T-helper 2 cell (primary cell): Measurements from ENCODE around the gene PCDHB7.
"Not testable (repeated sequence)": the region's sequence is repeated elsewhere in the genome, so short reads cannot be mapped to it uniquely, and the experiment has no call there.

ENCODE experiments used
- DNase-seq, 5 experiments: peaks; one replicate each; pipeline versions ENCODE4 v3.0.0 to v3.0.0-alpha.2; 2012 to 2022

The PCDHB7 gene

DNA sequence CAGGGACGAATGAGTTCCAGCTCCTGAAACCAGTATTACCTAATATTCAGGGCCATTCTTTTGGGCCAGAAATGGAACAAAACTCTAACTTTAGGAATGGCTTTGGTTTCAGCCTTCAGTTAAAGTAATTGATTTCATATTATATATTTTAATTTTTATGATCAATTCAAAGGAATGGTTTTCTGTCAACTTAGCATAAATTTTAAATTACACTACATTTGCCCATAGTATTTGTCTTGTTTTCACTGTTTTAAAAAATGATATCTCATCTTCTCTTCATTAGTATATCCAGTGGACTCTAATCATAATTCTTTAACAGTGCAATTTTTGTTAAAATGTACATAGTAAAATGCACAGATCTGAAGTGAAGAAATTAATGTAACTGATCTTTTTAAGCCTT lies 7.9 kb downstream of the PCDHB7 start:
- DNase-seq = no peak

DNA sequence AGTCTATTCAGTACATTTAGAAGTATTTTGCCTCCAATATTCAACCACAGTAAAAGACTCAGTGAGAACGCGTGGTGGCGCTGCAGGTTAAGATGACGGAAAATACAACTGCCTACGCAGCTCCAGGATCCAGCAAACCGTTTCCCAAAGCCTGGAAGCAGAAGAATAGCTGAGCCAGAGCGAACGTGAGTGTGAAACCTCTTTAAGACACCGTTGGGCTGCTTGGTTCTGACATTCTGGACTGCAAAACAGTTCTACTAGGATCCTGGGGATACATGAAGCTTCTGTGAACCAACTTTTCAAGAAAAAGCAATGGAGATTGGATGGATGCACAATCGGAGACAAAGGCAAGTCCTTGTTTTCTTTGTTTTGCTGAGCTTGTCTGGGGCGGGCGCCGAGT lies 9.8 kb downstream of the PCDHB7 start, which contains the start of gene PCDHB16:
TSS of gene PCDHB16 (plus strand) at position 140 of the 400 bp plus-strand sequence. CDS start at position 313, 173 bp downstream.
- no peak for DNase-seq

DNA sequence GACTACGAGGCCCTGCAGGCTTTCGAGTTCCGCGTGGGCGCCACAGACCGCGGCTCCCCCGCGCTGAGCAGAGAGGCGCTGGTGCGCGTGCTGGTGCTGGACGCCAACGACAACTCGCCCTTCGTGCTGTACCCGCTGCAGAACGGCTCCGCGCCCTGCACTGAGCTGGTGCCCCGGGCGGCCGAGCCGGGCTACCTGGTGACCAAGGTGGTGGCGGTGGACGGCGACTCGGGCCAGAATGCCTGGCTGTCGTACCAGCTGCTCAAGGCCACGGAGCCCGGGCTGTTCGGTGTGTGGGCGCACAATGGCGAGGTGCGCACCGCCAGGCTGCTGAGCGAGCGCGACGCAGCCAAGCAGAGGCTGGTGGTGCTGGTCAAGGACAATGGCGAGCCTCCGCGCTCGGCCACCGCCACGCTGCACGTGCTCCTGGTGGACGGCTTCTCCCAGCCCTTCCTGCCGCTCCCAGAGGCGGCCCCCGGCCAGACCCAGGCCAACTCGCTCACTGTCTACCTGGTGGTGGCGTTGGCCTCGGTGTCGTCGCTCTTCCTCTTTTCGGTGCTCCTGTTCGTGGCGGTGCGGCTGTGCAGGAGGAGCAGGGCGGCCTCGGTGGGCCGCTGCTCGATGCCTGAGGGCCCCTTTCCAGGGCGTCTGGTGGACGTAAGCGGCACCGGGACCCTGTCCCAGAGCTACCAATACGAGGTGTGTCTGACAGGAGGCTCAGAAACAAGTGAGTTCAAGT lies 11.8 kb downstream of the PCDHB7 start:
- DNase-seq = not testable (repeated sequence)

DNA sequence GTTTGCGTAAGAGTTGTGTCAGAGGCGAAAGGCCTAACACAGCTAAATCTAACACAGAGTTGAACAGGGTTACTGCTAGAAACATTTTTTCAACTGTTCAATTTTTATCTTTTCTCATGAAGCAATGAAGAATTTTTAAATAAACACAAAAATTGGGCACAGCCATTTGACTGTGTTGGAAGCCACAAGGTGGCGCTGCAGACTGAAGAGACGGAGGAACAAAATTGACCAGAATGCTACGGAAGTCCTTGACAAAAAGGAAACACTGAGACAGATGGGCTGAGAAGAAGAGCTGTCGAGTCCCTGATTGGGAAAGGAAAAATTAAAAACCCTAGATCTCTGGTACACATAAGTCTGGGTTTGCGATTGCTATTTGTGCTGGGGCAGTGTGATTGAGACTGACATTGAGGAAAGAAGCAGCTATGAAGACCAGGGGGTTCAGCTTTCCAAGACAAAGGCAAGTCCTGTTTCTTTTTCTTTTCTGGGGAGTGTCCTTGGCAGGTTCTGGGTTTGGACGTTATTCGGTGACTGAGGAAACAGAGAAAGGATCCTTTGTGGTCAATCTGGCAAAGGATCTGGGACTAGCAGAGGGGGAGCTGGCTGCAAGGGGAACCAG lies 14.6 kb downstream of the PCDHB7 start, which contains the start of gene PCDHB9:
TSS of gene PCDHB9 (plus strand) at position 265 of the 616 bp plus-strand sequence. CDS start at position 423, 158 bp downstream.
- DNase-seq = peak in 3 of 5 experiments; percentile 10 to 26 (median 10)

DNA sequence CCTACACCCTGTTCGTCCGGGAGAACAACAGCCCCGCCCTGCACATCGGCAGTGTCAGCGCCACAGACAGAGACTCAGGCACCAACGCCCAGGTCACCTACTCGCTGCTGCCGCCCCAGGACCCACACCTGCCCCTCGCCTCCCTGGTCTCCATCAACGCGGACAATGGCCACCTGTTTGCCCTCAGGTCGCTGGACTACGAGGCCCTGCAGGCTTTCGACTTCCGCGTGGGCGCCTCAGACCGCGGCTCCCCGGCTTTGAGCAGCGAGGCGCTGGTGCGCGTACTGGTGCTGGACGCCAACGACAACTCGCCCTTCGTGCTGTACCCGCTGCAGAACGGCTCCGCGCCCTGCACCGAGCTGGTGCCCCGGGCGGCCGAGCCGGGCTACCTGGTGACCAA lies 16.2 kb downstream of the PCDHB7 start:
- DNase-seq = not testable (repeated sequence)

DNA sequence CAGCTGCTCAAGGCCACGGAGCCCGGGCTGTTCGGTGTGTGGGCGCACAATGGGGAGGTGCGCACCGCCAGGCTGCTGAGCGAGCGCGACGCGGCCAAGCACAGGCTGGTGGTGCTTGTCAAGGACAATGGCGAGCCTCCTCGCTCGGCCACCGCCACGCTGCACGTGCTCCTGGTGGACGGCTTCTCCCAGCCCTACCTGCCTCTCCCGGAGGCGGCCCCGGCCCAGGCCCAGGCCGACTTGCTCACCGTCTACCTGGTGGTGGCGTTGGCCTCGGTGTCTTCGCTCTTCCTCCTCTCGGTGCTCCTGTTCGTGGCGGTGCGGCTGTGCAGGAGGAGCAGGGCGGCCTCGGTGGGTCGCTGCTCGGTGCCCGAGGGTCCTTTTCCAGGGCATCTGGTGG lies 16.7 kb downstream of the PCDHB7 start:
- DNase-seq = not testable (repeated sequence)

DNA sequence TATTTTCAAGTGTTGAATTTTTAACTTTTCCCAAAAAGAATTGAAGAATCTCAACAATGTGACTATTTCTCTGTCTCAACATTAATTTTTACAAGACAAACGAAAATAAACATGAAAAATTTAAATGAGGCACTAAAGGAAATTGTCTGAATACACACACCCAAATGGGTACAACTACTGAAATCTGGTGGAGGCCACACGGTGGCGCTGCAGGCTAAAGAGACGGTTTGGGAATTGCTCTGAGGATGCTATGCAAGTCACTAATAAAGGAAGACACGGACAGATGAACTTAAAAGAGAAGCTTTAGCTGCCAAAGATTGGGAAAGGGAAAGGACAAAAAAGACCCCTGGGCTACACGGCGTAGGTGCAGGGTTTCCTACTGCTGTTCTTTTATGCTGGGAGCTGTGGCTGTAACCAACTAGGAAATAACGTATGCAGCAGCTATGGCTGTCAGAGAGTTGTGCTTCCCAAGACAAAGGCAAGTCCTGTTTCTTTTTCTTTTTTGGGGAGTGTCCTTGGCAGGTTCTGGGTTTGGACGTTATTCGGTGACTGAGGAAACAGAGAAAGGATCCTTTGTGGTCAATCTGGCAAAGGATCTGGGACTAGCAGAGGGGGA lies 19.8 kb downstream of the PCDHB7 start, which contains the start of gene PCDHB10:
TSS of gene PCDHB10 (plus strand) at position 244 of the 616 bp plus-strand sequence. CDS start at position 444, 200 bp downstream.
- peak in 1 of 5 experiments; percentile 5 for DNase-seq

DNA sequence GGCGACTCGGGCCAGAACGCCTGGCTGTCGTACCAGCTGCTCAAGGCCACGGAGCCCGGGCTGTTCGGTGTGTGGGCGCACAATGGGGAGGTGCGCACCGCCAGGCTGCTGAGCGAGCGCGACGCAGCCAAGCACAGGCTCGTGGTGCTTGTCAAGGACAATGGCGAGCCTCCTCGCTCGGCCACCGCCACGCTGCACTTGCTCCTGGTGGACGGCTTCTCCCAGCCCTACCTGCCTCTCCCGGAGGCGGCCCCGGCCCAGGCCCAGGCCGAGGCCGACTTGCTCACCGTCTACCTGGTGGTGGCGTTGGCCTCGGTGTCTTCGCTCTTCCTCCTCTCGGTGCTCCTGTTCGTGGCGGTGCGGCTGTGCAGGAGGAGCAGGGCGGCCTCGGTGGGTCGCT lies 21.9 kb downstream of the PCDHB7 start:
- DNase-seq = not testable (repeated sequence)

DNA sequence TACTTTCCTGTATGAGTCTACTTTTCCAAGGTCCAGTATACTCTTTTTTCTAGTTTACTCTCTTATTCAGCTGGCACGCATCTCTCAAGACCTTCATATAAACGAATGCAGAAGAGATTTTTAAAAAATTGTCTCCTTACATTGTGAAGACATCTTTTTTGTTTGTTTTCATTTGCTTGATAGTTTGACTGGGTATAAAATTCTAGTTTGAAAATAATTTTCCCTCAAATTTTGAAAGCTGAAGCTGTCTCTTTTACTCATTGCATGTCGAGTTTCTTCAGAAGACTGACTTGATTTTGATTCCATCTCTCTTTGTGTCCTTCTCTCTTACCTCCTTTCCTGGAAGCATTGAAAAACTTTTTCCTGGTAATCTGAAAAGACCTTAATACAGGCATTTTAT lies 23.9 kb downstream of the PCDHB7 start:
- no peak for DNase-seq

DNA sequence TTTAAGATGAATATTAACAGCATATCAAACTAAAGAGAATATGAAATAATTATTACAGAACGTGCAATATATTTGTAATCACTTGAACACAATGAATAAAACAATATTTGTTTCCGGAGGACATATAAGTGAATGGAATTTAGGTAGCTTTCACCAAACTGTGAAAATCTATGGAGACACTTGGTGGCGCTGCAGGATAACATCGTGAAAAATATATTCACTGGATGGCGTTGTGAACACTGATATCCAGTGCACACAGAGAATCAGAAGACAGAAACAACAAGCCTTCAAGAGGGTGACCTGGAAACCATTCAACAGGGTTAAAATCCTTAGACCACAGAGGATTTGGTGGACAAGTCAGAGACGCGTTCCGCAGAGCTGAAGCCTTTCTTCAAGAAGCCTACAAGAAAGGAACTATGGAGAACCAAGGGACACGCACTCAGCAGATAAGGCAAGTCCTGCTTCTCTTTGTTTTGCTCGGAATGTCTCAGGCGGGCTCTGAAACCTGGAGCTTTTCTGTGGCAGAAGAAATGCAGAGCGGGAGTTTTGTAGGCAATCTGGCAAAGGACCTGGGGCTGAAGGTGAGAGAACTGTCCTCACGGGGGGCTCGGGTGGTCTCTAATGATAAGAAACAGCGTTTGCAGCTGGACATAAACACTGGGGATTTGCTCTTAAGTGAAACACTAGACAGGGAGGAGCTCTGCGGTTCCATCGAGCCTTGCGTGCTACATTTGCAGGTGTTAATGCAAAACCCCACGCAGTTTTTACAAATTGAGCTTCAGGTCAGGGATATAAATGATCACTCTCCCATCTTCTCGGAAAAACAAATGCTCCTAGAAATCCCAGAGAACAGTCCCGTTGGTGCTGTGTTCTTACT lies 27.2 kb downstream of the PCDHB7 start, which contains the start of gene PCDHB11:
TSS of gene PCDHB11 (plus strand) at position 269 of the 877 bp plus-strand sequence. CDS start at position 417, 148 bp downstream.
- DNase-seq = no peak

DNA sequence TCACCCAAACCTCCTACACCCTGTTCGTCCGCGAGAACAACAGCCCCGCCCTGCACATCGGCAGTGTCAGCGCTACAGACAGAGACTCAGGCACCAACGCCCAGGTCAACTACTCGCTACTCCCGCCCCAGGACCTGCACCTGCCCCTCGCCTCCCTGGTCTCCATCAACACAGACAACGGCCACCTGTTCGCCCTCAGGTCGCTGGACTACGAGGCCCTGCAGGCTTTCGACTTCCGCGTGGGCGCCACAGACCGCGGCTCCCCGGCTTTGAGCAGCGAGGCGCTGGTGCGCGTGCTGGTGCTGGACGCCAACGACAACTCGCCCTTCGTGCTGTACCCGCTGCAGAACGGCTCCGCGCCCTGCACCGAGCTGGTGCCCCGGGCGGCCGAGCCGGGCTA lies 28.7 kb downstream of the PCDHB7 start:
- DNase-seq = not testable (repeated sequence)

DNA sequence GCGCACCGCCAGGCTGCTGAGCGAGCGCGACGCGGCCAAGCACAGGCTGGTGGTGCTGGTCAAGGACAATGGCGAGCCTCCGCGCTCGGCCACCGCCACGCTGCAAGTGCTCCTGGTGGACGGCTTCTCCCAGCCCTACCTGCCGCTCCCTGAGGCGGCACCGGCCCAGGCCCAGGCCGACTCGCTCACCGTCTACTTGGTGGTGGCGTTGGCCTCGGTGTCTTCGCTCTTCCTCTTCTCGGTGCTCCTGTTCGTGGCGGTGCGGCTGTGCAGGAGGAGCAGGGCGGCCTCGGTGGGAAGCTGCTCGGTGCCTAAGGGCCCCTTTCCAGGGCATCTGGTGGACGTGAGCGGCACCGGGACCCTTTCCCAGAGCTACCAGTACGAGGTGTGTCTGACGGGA lies 29.2 kb downstream of the PCDHB7 start:
- not testable (repeated sequence) for DNase-seq

DNA sequence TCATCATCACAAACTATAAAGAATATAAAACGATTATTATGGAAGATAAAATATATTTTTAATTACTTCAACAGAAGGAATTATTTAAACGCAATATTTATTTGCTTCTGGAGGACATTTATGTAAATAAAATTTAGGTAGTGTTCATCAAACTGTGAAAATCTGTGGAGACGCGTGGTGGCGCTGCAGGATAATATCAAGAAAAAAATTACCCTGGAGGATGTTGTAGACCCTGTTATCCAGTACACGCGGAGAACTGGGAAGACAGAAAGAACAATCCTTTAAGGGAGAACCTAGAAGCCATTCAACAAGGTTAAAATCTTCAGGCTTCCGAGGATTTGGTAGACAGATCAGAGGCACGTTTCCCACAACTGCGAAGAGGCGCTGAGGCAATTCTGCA lies 36.0 kb downstream of the PCDHB7 start, which contains the start of gene PCDHB12:
TSS of gene PCDHB12 (plus strand) at position 242 of the 400 bp plus-strand sequence. CDS start 189 bp downstream, outside the sequence.
- DNase-seq = no peak

DNA sequence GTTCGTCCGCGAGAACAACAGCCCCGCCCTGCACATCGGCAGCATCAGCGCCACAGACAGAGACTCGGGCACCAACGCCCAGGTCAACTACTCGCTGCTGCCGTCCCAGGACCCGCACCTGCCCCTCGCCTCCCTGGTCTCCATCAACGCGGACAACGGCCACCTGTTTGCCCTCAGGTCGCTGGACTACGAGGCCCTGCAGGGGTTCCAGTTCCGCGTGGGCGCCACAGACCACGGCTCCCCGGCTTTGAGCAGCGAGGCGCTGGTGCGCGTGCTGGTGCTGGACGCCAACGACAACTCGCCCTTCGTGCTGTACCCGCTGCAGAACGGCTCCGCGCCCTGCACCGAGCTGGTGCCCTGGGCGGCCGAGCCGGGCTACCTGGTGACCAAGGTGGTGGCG lies 37.8 kb downstream of the PCDHB7 start:
- DNase-seq = not testable (repeated sequence)

DNA sequence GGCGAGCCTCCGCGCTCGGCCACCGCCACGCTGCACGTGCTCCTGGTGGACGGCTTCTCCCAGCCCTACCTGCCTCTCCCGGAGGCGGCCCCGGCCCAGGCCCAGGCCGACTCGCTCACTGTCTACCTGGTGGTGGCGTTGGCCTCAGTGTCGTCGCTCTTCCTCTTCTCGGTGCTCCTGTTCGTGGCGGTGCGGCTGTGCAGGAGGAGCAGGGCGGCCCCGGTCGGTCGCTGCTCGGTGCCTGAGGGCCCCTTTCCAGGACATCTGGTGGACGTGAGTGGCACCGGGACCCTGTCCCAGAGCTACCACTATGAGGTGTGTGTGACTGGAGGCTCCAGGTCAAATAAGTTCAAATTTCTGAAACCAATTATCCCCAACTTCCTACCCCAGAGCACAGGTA lies 38.4 kb downstream of the PCDHB7 start:
- not testable (repeated sequence) for DNase-seq

DNA sequence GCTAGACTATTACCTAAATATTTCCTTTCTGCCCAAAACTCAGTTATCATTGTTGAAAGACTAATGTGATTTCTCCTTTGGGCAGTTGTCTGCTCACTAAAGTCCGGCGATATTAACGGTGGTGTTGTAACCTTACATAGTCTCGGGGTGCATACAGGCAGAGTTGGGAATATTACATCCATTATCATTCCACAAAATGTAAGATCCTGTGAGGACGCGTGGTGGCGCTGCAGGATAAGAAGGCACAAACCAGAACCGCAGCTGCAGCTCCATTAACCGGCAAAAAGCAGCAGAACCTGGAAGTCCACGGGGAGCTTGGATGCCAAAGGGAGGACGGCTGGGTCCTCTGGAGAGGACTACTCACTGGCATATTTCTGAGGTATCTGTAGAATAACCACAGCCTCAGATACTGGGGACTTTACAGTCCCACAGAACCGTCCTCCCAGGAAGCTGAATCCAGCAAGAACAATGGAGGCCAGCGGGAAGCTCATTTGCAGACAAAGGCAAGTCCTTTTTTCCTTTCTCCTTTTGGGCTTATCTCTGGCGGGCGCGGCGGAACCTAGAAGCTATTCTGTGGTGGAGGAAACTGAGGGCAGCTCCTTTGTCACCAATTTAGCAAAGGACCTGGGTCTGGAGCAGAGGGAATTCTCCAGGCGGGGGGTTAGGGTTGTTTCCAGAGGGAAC lies 41.4 kb downstream of the PCDHB7 start, which contains the start of gene PCDHB13:
TSS of gene PCDHB13 (plus strand) at position 264 of the 684 bp plus-strand sequence. CDS start at position 469, 205 bp downstream.
- not testable (repeated sequence) for DNase-seq

DNA sequence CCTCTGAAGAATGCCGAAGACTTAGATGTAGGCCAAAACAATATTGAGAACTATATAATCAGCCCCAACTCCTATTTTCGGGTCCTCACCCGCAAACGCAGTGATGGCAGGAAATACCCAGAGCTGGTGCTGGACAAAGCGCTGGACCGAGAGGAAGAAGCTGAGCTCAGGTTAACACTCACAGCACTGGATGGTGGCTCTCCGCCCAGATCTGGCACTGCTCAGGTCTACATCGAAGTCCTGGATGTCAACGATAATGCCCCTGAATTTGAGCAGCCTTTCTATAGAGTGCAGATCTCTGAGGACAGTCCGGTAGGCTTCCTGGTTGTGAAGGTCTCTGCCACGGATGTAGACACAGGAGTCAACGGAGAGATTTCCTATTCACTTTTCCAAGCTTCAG lies 42.1 kb downstream of the PCDHB7 start:
- not testable (repeated sequence) for DNase-seq

DNA sequence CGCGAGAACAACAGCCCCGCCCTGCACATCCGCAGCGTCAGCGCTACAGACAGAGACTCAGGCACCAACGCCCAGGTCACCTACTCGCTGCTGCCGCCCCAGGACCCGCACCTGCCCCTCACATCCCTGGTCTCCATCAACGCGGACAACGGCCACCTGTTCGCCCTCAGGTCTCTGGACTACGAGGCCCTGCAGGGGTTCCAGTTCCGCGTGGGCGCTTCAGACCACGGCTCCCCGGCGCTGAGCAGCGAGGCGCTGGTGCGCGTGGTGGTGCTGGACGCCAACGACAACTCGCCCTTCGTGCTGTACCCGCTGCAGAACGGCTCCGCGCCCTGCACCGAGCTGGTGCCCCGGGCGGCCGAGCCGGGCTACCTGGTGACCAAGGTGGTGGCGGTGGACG lies 43.1 kb downstream of the PCDHB7 start:
- DNase-seq = not testable (repeated sequence)

DNA sequence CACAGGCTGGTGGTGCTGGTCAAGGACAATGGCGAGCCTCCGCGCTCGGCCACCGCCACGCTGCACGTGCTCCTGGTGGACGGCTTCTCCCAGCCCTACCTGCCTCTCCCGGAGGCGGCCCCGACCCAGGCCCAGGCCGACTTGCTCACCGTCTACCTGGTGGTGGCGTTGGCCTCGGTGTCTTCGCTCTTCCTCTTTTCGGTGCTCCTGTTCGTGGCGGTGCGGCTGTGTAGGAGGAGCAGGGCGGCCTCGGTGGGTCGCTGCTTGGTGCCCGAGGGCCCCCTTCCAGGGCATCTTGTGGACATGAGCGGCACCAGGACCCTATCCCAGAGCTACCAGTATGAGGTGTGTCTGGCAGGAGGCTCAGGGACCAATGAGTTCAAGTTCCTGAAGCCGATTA lies 43.6 kb downstream of the PCDHB7 start:
- DNase-seq = not testable (repeated sequence)

DNA sequence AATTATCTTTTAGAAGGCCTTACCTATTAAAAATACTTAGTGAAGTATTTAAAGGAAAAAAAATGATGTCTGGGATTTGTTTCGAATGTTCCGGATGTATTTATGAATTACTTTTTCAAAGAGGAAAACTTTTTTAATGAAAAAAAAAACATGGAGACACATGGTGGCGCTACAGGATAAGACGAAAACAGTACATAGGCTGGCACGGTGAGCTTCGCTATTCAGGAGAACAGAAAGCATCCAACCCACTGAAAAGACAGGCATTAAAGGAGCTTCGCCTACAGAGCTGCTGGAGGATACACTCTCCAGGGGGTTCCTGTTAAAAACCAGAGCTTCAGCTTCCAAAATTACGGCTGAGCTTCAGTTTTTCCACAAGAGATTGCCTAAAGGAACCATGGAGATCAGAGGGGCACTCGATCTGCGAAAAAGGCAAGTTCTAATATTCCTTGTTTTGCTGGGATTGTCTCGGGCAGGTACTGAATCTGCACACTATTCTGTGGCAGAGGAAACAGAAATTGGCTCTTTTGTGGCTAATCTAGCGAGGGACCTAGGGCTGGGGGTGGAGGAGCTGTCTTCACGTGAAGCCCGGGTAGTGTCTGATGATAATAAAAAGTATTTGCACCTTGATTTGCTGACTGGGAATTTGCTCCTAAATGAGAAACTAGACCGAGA lies 50.8 kb downstream of the PCDHB7 start, which contains the start of gene PCDHB14:
TSS of gene PCDHB14 (plus strand) at position 232 of the 672 bp plus-strand sequence. CDS start at position 395, 163 bp downstream.
- DNase-seq = peak in 1 of 5 experiments; percentile 6
